ENCODE measurements around the gene STX7. TPM values are rescaled to one million over a fixed set of nuclear protein-coding genes. Genes with fewer than 3 reads are reported as not detected.

The STX7 gene
- total and polyA plus RNA-seq, 2 donors: 39.7 to 41.1 TPM

DNA sequence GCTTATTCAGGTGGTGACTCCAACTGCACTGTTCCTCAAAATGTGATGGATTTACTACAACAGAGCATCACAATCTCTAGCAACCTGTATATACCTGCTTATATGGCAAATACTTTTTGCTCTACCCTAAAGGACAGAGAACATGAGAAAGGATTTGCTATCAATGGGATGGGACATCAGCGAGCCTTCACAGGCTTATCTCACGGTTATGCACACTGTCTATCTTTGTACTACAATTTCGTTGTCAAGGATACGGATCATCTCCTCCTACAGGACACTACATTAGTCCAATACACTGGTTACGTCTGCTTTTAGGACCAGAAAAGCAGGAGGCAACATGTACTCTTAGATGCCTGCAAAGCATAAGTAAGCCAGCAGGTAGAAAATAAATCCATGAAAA is 34.2 kb downstream of the STX7 start:
- Histone ChIP-seq H3K36me3 (ENCODE audit: insufficient read depth) (no peaks in the 10 kb centered on the region), H3K27ac (ENCODE audit: low read depth) (no peak overlapping the region), H3K4me3 (ENCODE audit: low read depth, low read length) (no peak overlapping the region), H3K4me1 (ENCODE audit: insufficient read depth) (no peaks in the 10 kb centered on the region)
- no peak for DNase-seq (ENCODE audit: extremely low spot score)
- 92% methylated on average over 5 of the region's 5 CpGs for WGBS

DNA sequence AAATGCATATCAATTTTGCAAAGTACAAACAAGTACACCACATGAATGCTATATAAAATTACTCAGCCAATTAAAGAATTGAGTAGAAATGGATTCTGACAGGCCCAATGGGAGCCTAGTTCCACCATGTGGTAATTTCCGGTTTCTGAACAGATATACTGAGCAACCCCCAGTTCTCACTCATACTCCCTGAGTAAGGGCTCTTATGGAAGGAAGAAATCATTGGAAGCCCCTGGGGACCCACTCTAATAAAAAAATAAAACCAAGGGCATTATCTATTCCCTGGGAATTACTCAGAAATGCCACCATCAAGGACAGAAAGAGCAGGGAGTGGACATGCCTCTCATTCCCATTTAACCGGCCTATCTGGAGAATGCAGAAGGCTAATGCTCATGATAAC is 34.6 kb downstream of the STX7 start:
- no peak for DNase-seq (ENCODE audit: extremely low spot score)
- no peaks in the 10 kb centered on the region for H3K4me1 ChIP-seq (ENCODE audit: insufficient read depth)
- H3K27ac ChIP-seq (ENCODE audit: low read depth): no peak overlapping the region
- 76% methylated on average over 2 of the region's 2 CpGs for WGBS
- H3K4me3 ChIP-seq (ENCODE audit: low read depth, low read length): no peak overlapping the region
- no peaks in the 10 kb centered on the region for H3K36me3 ChIP-seq (ENCODE audit: insufficient read depth)

DNA sequence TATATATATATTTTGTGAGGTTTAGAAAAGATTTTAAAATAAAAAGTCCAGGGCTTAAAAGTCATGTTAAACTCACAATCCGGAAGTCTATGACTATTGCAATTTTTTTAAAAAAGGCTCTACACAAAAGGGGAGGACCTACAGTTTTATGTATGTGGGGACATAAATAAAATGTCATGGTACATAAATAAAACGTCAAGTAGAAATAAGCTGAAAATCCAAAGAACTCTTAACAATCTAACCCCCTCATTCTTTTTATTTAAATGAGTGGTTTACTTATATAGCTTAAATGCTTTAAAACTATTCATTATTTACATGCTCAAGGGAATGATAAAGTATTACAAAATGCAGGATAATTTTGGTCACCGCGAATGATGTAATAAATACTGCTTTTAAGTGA is 36.2 kb downstream of the STX7 start:
- no peak overlapping the region for H3K4me3 ChIP-seq (ENCODE audit: low read depth, low read length)
- H3K27ac ChIP-seq (ENCODE audit: low read depth): no peak overlapping the region
- no peaks in the 10 kb centered on the region for H3K36me3 ChIP-seq (ENCODE audit: insufficient read depth)
- DNase-seq (ENCODE audit: extremely low spot score): no peak
- no peaks in the 10 kb centered on the region for H3K4me1 ChIP-seq (ENCODE audit: insufficient read depth)
- 74% methylated on average over 4 of the region's 4 CpGs for WGBS

DNA sequence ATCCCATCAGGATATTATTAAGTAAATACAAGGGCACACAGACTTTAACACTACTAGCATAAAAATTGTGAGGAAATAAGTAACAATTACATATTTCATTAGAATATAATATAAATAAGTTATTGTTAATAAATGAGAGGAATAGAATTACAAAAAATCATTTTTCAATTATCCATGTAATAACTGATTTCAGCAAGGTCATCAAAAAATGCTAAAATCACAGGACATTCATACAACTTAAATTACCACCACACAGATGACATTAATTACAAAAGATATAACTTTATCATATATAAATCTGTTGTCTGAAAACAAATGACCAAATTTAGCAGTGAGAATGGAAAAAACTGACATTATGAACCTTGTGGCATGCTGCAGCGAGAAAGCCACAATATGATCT is 37.0 kb downstream of the STX7 start:
- H3K36me3 ChIP-seq (ENCODE audit: insufficient read depth): no peaks in the 10 kb centered on the region
- no peak overlapping the region for H3K27ac ChIP-seq (ENCODE audit: low read depth)
- no peak for DNase-seq (ENCODE audit: extremely low spot score)
- H3K4me1 ChIP-seq (ENCODE audit: insufficient read depth): no peaks in the 10 kb centered on the region
- no peak overlapping the region for H3K4me3 ChIP-seq (ENCODE audit: low read depth, low read length)
- 88% methylated on average over 1 of the region's 1 CpG for WGBS

DNA sequence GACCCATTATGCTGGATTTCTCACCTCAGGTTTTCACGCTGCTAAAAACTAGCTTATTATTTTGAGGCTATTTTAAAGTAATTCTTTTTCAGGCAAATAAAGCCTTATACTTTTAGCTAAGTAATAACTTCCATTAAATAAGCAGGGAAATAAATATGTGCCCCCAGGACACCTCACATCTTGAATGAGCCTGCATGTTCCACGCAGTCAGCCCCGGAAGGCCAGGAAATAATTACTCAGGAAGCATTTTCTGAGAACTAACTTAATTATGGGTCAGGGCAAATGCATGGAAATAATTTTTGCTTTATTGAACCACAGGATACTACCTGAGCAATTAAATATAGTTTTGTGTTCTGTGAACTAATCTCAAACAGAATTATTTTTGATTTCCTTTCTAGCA is 41.1 kb downstream of the STX7 start:
- DNase-seq (ENCODE audit: extremely low spot score): no peak
- Histone ChIP-seq H3K4me3 (ENCODE audit: low read depth, low read length) (no peak overlapping the region), H3K36me3 (ENCODE audit: insufficient read depth) (peaks cover 3% of the 10 kb centered on the region), H3K27ac (ENCODE audit: low read depth) (no peak overlapping the region), H3K4me1 (ENCODE audit: insufficient read depth) (no peaks in the 10 kb centered on the region)
- WGBS: 89% methylated on average over 3 of the region's 3 CpGs

DNA sequence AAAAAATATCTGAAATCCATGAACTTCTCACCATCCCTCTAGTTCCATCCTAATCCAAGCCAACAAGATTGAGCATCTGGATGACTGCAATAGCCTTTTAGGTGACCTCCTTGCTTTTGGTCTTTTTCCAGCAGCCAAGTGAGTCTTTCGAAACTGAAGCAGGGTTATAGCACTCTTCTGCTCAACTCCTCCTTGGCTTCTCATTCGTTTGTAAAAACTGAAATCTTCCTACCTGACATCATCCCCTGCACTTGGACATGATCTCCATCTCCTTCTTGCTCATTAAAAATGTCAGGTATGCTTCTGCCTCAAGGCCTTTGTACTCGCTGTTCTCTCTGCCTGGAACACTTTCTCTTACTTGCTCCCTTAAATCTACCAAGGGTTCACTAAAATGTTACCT is 46.0 kb downstream of the STX7 start:
- DNase-seq (ENCODE audit: extremely low spot score): no peak
- Histone ChIP-seq H3K27ac (ENCODE audit: low read depth) (no peak overlapping the region), H3K36me3 (ENCODE audit: insufficient read depth) (peaks cover 3% of the 10 kb centered on the region), H3K4me1 (ENCODE audit: insufficient read depth) (no peaks in the 10 kb centered on the region), H3K4me3 (ENCODE audit: low read depth, low read length) (no peak overlapping the region)
- 51% methylated on average over 3 of the region's 3 CpGs for WGBS

DNA sequence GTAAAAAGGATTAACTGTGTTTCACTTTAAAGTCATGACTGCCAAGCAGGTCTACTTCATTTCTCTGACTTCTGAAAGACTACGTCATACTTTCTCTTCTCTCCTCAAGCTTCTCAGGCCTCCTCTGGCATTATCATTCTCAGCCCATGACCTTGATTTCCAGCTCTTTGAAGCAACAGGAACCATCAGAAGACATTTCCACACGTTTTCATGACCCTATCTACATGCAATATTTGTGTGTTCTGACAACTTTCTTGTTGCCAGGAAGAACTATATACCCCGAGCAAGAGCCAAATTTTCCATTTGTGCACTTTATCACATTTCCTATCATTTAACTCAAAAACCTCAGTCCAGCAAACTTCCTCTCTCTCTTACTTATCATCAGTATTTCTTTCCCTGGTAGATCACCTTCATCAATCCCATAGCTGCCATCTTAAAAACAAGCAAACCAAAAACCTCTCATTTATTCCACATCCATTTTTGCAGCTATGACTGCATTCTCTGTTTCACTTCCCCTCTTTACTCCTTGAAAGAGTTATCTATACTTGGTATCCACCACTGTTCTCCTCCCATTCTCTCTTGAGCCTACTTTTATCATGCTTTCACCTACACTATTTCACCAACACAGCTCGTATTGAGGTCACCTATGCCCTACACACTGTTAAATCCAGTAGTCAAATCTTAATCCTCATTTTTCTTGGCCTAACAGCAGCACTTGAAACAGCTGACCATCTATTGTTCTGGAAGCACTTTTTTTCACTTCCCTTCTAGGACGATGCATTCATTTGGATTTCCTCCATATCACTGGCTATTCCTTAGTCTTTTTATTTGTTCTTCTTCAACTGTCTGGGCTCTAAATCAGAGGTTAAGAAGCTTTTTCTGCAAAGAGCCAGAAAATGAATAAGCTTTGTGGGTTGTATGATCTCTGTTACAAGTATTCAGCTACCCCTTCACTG is 47.1 kb downstream of the STX7 start:
- Histone ChIP-seq H3K4me3 (ENCODE audit: low read depth, low read length) (no peak overlapping the region), H3K36me3 (ENCODE audit: insufficient read depth) (peaks cover 3% of the 10 kb centered on the region), H3K27ac (ENCODE audit: low read depth) (no peak overlapping the region), H3K4me1 (ENCODE audit: insufficient read depth) (no peaks in the 10 kb centered on the region)
- 77% methylated on average over 5 of the region's 5 CpGs for WGBS
- DNase-seq (ENCODE audit: extremely low spot score): no peak

DNA sequence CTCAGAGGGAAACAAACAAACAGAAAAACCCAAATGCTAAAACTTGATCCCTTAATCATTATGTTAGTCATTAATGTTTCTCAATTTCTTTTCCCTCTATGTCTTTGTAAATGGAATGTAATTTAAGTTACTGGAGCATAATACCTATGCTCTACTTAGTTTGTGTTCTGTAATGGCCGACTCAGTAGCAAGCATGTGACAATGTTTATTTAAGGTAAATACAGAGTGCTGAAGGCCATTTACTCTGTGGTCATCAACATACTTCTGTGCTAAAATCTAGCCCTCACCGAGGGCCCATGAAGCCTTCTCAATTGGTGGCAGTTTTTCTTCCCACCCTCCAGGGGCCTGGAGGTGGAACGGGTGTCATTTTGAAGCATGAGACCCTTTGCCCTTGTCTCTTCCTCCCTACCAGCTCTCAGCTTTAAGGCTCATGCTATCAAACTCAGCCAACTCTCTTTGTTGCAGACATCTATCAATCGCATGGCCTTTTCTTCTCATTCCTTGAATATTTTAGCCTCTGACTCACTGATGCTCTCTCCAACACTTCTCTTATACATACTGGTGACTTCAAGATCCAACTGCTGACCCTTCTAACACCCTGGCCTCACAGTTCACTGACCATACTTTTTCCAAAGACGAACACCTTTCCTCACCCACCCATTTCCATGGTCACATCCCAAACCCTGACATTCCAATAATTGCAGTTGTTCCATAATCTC is 48.2 kb downstream of the STX7 start:
- H3K27ac ChIP-seq (ENCODE audit: low read depth): no peak overlapping the region
- H3K4me1 ChIP-seq (ENCODE audit: insufficient read depth): no peaks in the 10 kb centered on the region
- peaks cover 3% of the 10 kb centered on the region for H3K36me3 ChIP-seq (ENCODE audit: insufficient read depth)
- no peak for DNase-seq (ENCODE audit: extremely low spot score)
- WGBS: 89% methylated on average over 5 of the region's 5 CpGs
- H3K4me3 ChIP-seq (ENCODE audit: low read depth, low read length): no peak overlapping the region

DNA sequence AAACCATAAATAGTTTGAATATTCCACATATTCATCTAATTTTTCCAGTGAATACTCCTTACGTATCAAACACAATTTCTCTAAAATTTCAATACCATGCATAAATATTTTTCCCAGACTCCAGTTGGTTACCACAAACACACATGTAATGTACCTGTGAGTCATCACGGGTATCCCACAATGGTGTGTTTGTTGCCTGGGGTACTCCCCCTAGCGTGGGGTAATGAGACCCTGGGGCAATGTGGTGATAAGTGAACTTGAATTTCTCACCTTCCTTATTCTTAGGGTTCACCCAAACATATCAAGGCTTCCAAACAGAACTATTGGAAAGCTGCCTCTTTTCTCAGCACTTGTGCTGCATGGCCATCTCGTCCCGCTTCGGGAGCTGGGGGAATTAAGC is 51.0 kb downstream of the STX7 start:
- 94% methylated on average over 6 of the region's 6 CpGs for WGBS
- no peaks in the 10 kb centered on the region for H3K36me3 ChIP-seq (ENCODE audit: insufficient read depth)
- no peak overlapping the region for H3K4me3 ChIP-seq (ENCODE audit: low read depth, low read length)
- H3K4me1 ChIP-seq (ENCODE audit: insufficient read depth): no peaks in the 10 kb centered on the region
- DNase-seq (ENCODE audit: extremely low spot score): no peak
- no peak overlapping the region for H3K27ac ChIP-seq (ENCODE audit: low read depth)

DNA sequence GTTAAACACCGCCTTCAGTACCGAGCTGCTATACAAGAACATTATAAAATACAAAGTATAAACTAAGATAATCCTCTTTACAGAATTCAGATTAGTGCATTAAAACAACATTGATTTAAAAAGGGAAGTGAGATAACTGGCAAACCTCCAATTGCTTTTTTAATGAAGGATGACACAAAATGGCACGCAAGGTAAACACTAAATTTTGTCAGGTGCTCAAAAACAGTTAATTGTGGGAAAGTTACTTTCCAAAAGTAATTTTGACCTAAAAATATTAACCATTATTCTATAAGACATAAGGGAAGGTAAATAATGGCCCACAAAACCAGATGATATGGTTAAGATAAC is 53.3 kb downstream of the STX7 start:
- Histone ChIP-seq H3K36me3 (ENCODE audit: insufficient read depth) (no peaks in the 10 kb centered on the region), H3K27ac (ENCODE audit: low read depth) (no peak overlapping the region), H3K4me1 (ENCODE audit: insufficient read depth) (no peaks in the 10 kb centered on the region), H3K4me3 (ENCODE audit: low read depth, low read length) (no peak overlapping the region)
- 78% methylated on average over 3 of the region's 3 CpGs for WGBS
- DNase-seq (ENCODE audit: extremely low spot score): no peak

DNA sequence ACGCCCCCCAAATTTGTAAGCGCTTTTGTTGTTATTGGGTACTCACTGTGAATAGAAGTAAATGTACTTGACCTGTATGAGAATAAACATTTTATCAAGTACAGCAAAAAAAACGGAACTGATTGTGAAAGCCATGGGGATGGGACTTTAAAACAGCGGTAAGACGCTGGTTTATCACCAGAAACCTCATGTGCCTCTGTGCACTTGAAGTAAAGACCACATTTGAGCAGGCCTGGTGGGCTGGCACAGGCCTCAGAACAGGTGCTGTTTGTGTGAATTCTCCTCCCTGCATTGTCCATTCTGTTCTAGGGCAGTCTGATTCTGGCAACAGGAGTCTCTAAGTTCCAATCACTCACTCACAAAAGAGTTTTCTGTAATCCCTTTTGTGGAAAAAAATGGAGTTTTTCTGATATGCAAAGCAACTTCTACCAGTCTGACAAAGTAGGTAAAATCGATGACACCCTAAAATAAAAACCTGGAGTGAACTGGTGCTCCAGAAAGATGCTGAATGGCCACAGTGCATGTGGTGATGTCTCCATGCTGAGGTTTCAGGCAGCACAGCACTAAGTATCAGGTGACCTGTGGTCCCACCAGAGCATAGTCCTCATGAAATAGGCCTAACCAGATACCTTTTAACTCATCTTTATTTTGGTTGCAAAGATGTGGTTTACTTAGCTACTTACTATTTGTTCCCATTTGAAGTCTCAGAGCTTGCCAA is 53.9 kb downstream of the STX7 start:
- Histone ChIP-seq H3K36me3 (ENCODE audit: insufficient read depth) (no peaks in the 10 kb centered on the region), H3K27ac (ENCODE audit: low read depth) (no peak overlapping the region), H3K4me3 (ENCODE audit: low read depth, low read length) (no peak overlapping the region), H3K4me1 (ENCODE audit: insufficient read depth) (no peaks in the 10 kb centered on the region)
- WGBS: 95% methylated on average over 6 of the region's 6 CpGs
- no peak for DNase-seq (ENCODE audit: extremely low spot score)

DNA sequence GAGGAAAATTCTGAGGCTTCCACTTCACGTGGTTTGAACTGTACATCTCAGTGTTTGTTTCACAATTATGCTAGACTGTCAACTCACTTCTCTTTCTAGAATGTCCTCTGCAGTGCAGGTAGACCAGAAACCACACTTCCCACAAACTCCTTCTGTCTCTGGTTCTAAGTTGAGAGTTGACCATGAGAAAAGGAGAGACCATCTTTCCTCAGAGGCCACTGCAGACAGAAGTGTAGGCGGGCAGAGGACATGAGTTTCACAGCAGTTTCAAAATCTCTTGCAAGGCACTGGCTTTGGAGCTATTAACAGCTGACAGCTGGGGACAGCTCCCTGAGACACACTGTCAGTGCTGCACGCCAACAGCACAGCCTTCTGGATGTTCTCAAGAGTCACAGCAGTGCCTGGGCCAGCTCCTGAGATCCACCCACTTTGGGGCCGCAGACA is 56.2 kb downstream of the STX7 start:
- H3K4me3 ChIP-seq (ENCODE audit: low read depth, low read length): no peak overlapping the region
- DNase-seq (ENCODE audit: extremely low spot score): no peak
- no peak overlapping the region for H3K27ac ChIP-seq (ENCODE audit: low read depth)
- H3K4me1 ChIP-seq (ENCODE audit: insufficient read depth): no peaks in the 10 kb centered on the region
- WGBS: 70% methylated on average over 4 of the region's 4 CpGs
- H3K36me3 ChIP-seq (ENCODE audit: insufficient read depth): no peaks in the 10 kb centered on the region

DNA sequence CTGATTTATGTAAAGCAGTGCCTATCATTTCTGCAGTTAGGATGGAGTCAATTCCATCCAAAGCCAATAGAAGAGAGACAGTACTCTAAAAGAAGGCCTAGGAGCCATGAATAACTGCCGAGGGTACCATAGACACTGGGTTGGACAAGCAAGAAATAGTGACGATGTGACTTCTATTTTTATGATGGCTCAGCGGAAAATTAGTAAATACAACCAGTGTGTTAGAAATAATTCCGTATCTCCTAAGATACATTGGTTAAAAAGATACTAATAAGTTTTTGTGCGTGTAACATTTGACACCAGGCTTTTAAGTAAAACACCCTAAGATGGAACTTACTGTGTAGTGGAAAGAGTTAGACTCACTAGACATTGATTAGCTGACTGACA is 66.1 kb downstream of the STX7 start:
- DNase-seq (ENCODE audit: extremely low spot score): no peak
- no peak overlapping the region for H3K4me3 ChIP-seq (ENCODE audit: low read depth, low read length)
- no peaks in the 10 kb centered on the region for H3K4me1 ChIP-seq (ENCODE audit: insufficient read depth)
- H3K36me3 ChIP-seq (ENCODE audit: insufficient read depth): no peaks in the 10 kb centered on the region
- 93% methylated on average over 5 of the region's 5 CpGs for WGBS
- H3K27ac ChIP-seq (ENCODE audit: low read depth): no peak overlapping the region

All from urinary bladder (tissue), 4 donors.